Measurements from ENCODE around the gene VPS45.

VPS45 gene

GRCh38 chr1:150192012-150192411 is 124.4 kb downstream of the VPS45 start:
- DNase-seq (ENCODE audit: low read depth in 2 of 2) = no peak

GRCh38 chr1:150194381-150195031 is 126.9 kb downstream of the VPS45 start:
- DNase-seq (ENCODE audit: low read depth in 2 of 2) = no peak
